B cell (primary cell): Measurements from ENCODE around the gene B4GALT1. TPM values are rescaled to one million over a fixed set of nuclear protein-coding genes. Genes with fewer than 3 reads are reported as not detected.

Experiments used
- ATAC-seq: fragments of 200-7000 bp; cut with Tn5 transposase; one replicate; pipeline ENCODE4 v1.10.0; 2021; ENCODE audit warnings: low read depth, mild to moderate bottlenecking, moderate number of reproducible peaks, moderate library complexity
- CTCF ChIA-PET: fragments of 350-600 bp; sonication (Branson Sonifier 250); formaldehyde crosslinking; loops from one replicate; lab custom pipeline; 2021; ENCODE audit warnings: antibody characterized with exemption, inconsistent platforms; lab: Charles Lee
- POLR2A ChIA-PET: fragments of 350-600 bp; sonication (Branson Sonifier 250); formaldehyde crosslinking; loops from one replicate; lab custom pipeline; 2021; ENCODE audit warnings: antibody characterized with exemption; lab: Charles Lee
- DNase-seq: peaks from one replicate; pipeline ENCODE4 v3.0.0; 2013
- H2AFZ ChIP-seq: 2 replicates; pipeline ENCODE4 v1.6.1; 2012; ENCODE audit warnings: mild to moderate bottlenecking, low read depth, low read length; ENCODE audit not compliant: insufficient read depth, poor library complexity, severe bottlenecking
- H3K27ac ChIP-seq, 2 donors: 1 replicate in 1 of 2; 2 replicates in 1 of 2; pipeline ENCODE4 v1.5.1; 2012 to 2013; ENCODE audit warnings: low read length in 2 of 2, mild to moderate bottlenecking in 2 of 2, moderate library complexity in 1 of 2
- H3K27me3 ChIP-seq, 4 experiments: fragments of 200-600 bp in 1 of 4; sonication (generic) in 1 of 4; replicated peaks in 1 of 4; 1 replicate in 2 of 4; 2 replicates in 2 of 4; pipeline versions ENCODE4 v1.6.1 to v1.7.0; 2013 to 2016; ENCODE audit warnings: low read length in 3 of 4, mild to moderate bottlenecking in 2 of 4, mixed read lengths in 1 of 4, moderate library complexity in 1 of 4; ENCODE audit not compliant: insufficient read depth in 4 of 4, control insufficient read depth in 3 of 4; ENCODE audit errors: control extremely low read depth in 1 of 4
- H3K36me3 ChIP-seq, 2 experiments: replicated peaks in 1 of 2; 1 replicate in 1 of 2; 2 replicates in 1 of 2; pipeline versions ENCODE4 v1.6.1 to v1.7.1; 2013; ENCODE audit warnings: low read length in 1 of 2; ENCODE audit not compliant: insufficient read depth in 2 of 2, control insufficient read depth in 1 of 2; ENCODE audit errors: control extremely low read depth in 1 of 2, extremely low read depth in 1 of 2
- H3K4me1 ChIP-seq, 2 donors: fragments of 200-600 bp in 1 of 2; sonication (generic) in 1 of 2; 1 replicate in 1 of 2; 2 replicates in 1 of 2; pipeline versions ENCODE4 v1.5.1 to v1.6.1; 2013 to 2017; ENCODE audit warnings: low read length in 2 of 2; ENCODE audit not compliant: control insufficient read depth in 2 of 2, insufficient read depth in 2 of 2
- H3K4me2 ChIP-seq: replicated peaks from 2 replicates; pipeline ENCODE3; 2012; ENCODE audit warnings: mild to moderate bottlenecking, low read depth, low read length; ENCODE audit not compliant: poor library complexity, severe bottlenecking
- H3K4me3 ChIP-seq, 5 experiments: fragments of 200-600 bp in 1 of 5; sonication (generic) in 1 of 5; 1 replicate in 3 of 5; 2 replicates in 2 of 5; pipeline versions ENCODE4 v1.5.1 to v1.7.0; 2011 to 2016; ENCODE audit warnings: low read length in 4 of 5, mild to moderate bottlenecking in 4 of 5, low read depth in 2 of 5, control low read depth in 1 of 5, moderate library complexity in 1 of 5; ENCODE audit not compliant: insufficient read depth in 1 of 5; ENCODE audit errors: control extremely low read depth in 1 of 5, extremely low read depth in 1 of 5
- H3K79me2 ChIP-seq: fragments of 200-600 bp; sonication (generic); one replicate; pipeline ENCODE4 v1.6.0; 2016; ENCODE audit warnings: low read length; ENCODE audit not compliant: control insufficient read depth, insufficient read depth
- H3K9ac ChIP-seq: fragments of 200-600 bp; sonication (generic); 2 replicates; pipeline ENCODE4 v1.6.1; 2017; ENCODE audit warnings: mild to moderate bottlenecking, low read length, moderate library complexity
- H3K9me3 ChIP-seq, 3 donors: one replicate each; pipeline versions ENCODE4 v1.6.1 to v1.7.1; 2013; ENCODE audit warnings: low read length in 2 of 3; ENCODE audit not compliant: control insufficient read depth in 2 of 3, insufficient read depth in 1 of 3; ENCODE audit errors: control extremely low read depth in 1 of 3
- H4K20me1 ChIP-seq: 2 replicates; pipeline ENCODE4 v1.6.0; 2012; ENCODE audit warnings: mild to moderate bottlenecking, low read length; ENCODE audit not compliant: insufficient read depth, control insufficient read depth, poor library complexity, severe bottlenecking
- H3K27ac Mint-ChIP-seq: one replicate; pipeline ENCODE4 v1.8.0; 2021; ENCODE audit warnings: mixed read lengths
- H3K27me3 Mint-ChIP-seq: one replicate; pipeline ENCODE4 v1.8.0; 2021; ENCODE audit warnings: mixed read lengths
- H3K4me1 Mint-ChIP-seq: one replicate; pipeline ENCODE4 v1.8.0; 2021; ENCODE audit warnings: mixed read lengths
- H3K4me3 Mint-ChIP-seq: one replicate; pipeline ENCODE4 v1.8.0; 2021; ENCODE audit warnings: mixed read lengths
- H3K9me3 Mint-ChIP-seq: one replicate; pipeline ENCODE4 v1.8.0; 2022; ENCODE audit warnings: mixed read lengths; ENCODE audit not compliant: insufficient read depth
- EZH2 ChIP-seq: IDR thresholded peaks from 2 replicates; pipeline ENCODE4 v1.6.1; 2012; ENCODE audit warnings: borderline replicate concordance, low read depth, mild to moderate bottlenecking, moderate library complexity, low read length; ENCODE audit not compliant: insufficient read depth, poor library complexity, severe bottlenecking
- whole genome bisulfite sequencing: methylation state at CpG from one replicate; pipeline ENCODE4 v1.1.5; 2013; ENCODE audit warnings: missing lambda C conversion rate; ENCODE audit not compliant: insufficient coverage; 5-methylcytosine and 5-hydroxymethylcytosine counted together
- intact Hi-C: fragments of 100-400 bp; cut with micrococcal nuclease; formaldehyde crosslinking; loops from one replicate; pipeline ENCODE4 v1.10.0; 2022
- polyA plus RNA-seq: library from polyadenylated mRNA; depleted of rRNA; stranded (reverse); fragments of >200 nt; gene quantifications from 2 replicates; pipeline ENCODE4 v1.2.3, GENCODE V29; 2012
- total RNA-seq, 2 donors: library from RNA; stranded (reverse); fragments of 120-200 nt in 1 of 2; gene quantifications; 1 replicate in 1 of 2; 2 replicates in 1 of 2; pipeline versions ENCODE4 v1.2.3 to v1.2.4, GENCODE V29; 2013 to 2022
- TF ChIP-seq, protein P1 (sequence below): fragments of 200-600 bp; IDR thresholded peaks from one replicate; pipeline ENCODE4 v1.8.0; 2022; ENCODE audit warnings: antibody characterized with exemption, mild to moderate bottlenecking

The B4GALT1 gene
- total and polyA plus RNA-seq, 2 donors (not counting 1 experiment from before 2014, with no cell fraction given) = 49.2 to 201 TPM

DNA sequence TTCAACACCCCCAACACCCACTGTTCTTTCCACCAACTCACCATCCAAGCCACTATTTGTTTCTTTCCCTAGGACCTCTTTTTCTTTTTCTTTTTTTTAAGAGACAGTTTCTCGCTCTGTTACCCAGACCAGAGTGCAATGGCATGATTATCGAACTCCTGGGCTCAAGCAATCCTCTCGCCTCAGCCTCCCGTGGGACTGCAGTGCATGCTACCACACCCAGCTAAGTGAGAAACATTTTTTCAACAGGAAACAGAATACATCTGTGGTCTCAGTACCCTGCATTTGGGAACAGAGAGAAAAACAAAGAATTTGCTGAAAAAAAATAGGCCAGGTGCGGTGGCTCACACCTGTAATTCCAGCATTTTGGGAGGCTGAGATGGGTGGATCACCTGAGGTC lies 24.6 kb downstream of the B4GALT1 start:
- CTCF ChIA-PET = interaction anchor here (1.2 to 6.2 kb wide), 8 partner anchors 9 to 148 kb away, joined by 3 to 41 read pairs (median 8); partner anchors contain the start of gene NFX1
- Histone ChIP-seq H3K9ac (peak overlapping the region; percentile 40), H3K27me3 (no peaks in the 10 kb centered on the region), H3K36me3 (peaks cover 2 to 9% of the 10 kb centered on the region in 2 experiments), H3K9me3 (peaks cover 0 to 6% (median 0%) of the 10 kb centered on the region in 3 donors), H2AFZ (no peak overlapping the region), H3K4me1 (peaks cover 99 to 100% of the 10 kb centered on the region in 2 donors), H3K4me3 (peak overlapping the region in 2 of 5 experiments; percentile 38 to 42), H3K79me2 (peaks cover 100% of the 10 kb centered on the region), H3K27ac (peak overlapping the region; percentile 87), H3K4me2 (peak overlapping the region; percentile 68), H4K20me1 (peaks cover 2% of the 10 kb centered on the region)
- Mint-ChIP-seq H3K27ac (peak overlapping the region; percentile 94), H3K4me3 (peak overlapping the region; percentile 85), H3K27me3 (no peaks in the 10 kb centered on the region), H3K9me3 (no peaks in the 10 kb centered on the region), H3K4me1 (peaks cover 93% of the 10 kb centered on the region)
- WGBS = 0% methylated on average over 5 of the region's 5 CpGs
- ATAC-seq (peak; percentile 74), DNase-seq (peak; percentile 66)
- intact Hi-C loops = loop anchor here (1.0 to 5.0 kb wide), 4 partner anchors 16 to 115 kb away; partner anchors contain the start of gene DNAJA1
- no peak for TF ChIP-seq EZH2
- TF ChIP-seq, protein P1, sequence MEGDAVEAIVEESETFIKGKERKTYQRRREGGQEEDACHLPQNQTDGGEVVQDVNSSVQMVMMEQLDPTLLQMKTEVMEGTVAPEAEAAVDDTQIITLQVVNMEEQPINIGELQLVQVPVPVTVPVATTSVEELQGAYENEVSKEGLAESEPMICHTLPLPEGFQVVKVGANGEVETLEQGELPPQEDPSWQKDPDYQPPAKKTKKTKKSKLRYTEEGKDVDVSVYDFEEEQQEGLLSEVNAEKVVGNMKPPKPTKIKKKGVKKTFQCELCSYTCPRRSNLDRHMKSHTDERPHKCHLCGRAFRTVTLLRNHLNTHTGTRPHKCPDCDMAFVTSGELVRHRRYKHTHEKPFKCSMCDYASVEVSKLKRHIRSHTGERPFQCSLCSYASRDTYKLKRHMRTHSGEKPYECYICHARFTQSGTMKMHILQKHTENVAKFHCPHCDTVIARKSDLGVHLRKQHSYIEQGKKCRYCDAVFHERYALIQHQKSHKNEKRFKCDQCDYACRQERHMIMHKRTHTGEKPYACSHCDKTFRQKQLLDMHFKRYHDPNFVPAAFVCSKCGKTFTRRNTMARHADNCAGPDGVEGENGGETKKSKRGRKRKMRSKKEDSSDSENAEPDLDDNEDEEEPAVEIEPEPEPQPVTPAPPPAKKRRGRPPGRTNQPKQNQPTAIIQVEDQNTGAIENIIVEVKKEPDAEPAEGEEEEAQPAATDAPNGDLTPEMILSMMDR = no peak
- POLR2A ChIA-PET = interaction anchor here (0.7 to 7.3 kb wide), 6 partner anchors 9 to 50 kb away, joined by 3 to 44 read pairs (median 6); partner anchors contain the start of gene B4GALT1
